MCF 10A (cell line): ENCODE measurements around the gene HPSE2. TPM values are rescaled to one million over a fixed set of nuclear protein-coding genes. Genes with fewer than 3 reads are reported as not detected.
A peak's percentile ranks its signal among the peaks of the same experiment; 100 is the strongest.

ENCODE experiments used
- BruUV-seq: library from RNA; stranded (reverse); fragments of 400-500 nt; replicated peaks from 2 replicates; lab custom pipeline; 2021; lab: Mats Ljungman, UMichigan
- CTCF ChIA-PET: fragments of 300-600 bp; sonication (Branson Sonifier 250); formaldehyde crosslinking; extraction: SDS; loops from one replicate; lab custom pipeline; 2021; ENCODE audit warnings: antibody characterized with exemption, inconsistent platforms; lab: Yijun Ruan, JAX
- POLR2A ChIA-PET: fragments of 300-600, 350-650 bp; sonication (Branson Sonifier 250); formaldehyde crosslinking; extraction: SDS; loops from one replicate; lab custom pipeline; 2020; ENCODE audit warnings: antibody characterized with exemption, inconsistent platforms; lab: Yijun Ruan, JAX
- DNase-seq: peaks from one replicate; pipeline ENCODE4 v3.0.0-alpha.2; 2018; ENCODE audit not compliant: unreplicated experiment
- H3K27ac Mint-ChIP-seq: one replicate; pipeline ENCODE4 v1.8.0; 2022; ENCODE audit warnings: mild to moderate bottlenecking, low read depth, mixed read lengths; ENCODE audit not compliant: unreplicated experiment
- H3K27me3 Mint-ChIP-seq: one replicate; pipeline ENCODE4 v1.8.0; 2022; ENCODE audit warnings: mixed read lengths; ENCODE audit not compliant: insufficient read depth, unreplicated experiment
- H3K36me3 Mint-ChIP-seq: one replicate; pipeline ENCODE4 v1.8.0; 2022; ENCODE audit warnings: mild to moderate bottlenecking, moderate library complexity, mixed read lengths; ENCODE audit not compliant: insufficient read depth, unreplicated experiment
- H3K4me1 Mint-ChIP-seq: one replicate; pipeline ENCODE4 v1.8.0; 2022; ENCODE audit warnings: mixed read lengths; ENCODE audit not compliant: insufficient read depth, unreplicated experiment
- H3K4me3 Mint-ChIP-seq: one replicate; pipeline ENCODE4 v1.8.0; 2022; ENCODE audit warnings: mild to moderate bottlenecking, moderate library complexity, mixed read lengths; ENCODE audit not compliant: unreplicated experiment
- H3K9me3 Mint-ChIP-seq: one replicate; pipeline ENCODE4 v1.8.0; 2022; ENCODE audit warnings: mixed read lengths; ENCODE audit not compliant: unreplicated experiment
- intact Hi-C: fragments of 100-400 bp; cut with micrococcal nuclease; formaldehyde crosslinking; loops from 2 replicates; pipeline ENCODE4 v1.14.1; 2022
- total RNA-seq: library from RNA; stranded (reverse); gene quantifications from 2 replicates; pipeline ENCODE4 v1.2.3, GENCODE V29; 2022
- TF ChIP-seq, protein P1 (sequence below): fragments of 200-600 bp; IDR thresholded peaks from one replicate; pipeline ENCODE4 v1.8.0; 2022; ENCODE audit warnings: antibody characterized with exemption, mild to moderate bottlenecking; ENCODE audit not compliant: unreplicated experiment

The HPSE2 gene
- total RNA-seq, 1 experiment from 2014 or later: not detected

DNA sequence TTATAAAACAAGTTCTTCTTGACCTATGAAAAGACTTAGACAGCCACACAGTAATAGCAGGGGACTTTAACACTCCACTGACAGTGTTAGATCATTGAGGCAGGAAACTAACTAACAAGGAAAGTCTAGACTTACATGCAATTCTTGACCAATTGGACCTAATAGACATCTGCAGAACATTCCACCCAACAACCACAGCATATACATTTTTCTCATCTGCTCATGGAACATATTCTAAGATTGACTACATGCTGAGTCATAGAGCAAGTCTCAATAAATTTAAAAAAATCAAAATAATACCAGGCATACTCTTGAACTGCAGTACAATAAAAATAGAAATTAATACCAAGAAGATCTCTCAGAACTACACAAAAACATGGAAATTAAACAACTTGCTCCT lies 569.4 kb downstream of the HPSE2 start:
- Mint-ChIP-seq H3K27me3 (no peaks in the 10 kb centered on the region), H3K27ac (no peak overlapping the region), H3K4me3 (no peak overlapping the region), H3K36me3 (no peaks in the 10 kb centered on the region), H3K9me3 (no peaks in the 10 kb centered on the region), H3K4me1 (no peaks in the 10 kb centered on the region)
- POLR2A ChIA-PET: no interaction called here
- DNase-seq: no peak
- CTCF ChIA-PET: interaction anchor here (0.7 to 2.2 kb wide), 2 partner anchors 199 to 281 kb away, joined by 3 to 13 read pairs; no protein-coding TSS in a partner anchor
- intact Hi-C loops: no loop called here
- TF ChIP-seq, protein P1, sequence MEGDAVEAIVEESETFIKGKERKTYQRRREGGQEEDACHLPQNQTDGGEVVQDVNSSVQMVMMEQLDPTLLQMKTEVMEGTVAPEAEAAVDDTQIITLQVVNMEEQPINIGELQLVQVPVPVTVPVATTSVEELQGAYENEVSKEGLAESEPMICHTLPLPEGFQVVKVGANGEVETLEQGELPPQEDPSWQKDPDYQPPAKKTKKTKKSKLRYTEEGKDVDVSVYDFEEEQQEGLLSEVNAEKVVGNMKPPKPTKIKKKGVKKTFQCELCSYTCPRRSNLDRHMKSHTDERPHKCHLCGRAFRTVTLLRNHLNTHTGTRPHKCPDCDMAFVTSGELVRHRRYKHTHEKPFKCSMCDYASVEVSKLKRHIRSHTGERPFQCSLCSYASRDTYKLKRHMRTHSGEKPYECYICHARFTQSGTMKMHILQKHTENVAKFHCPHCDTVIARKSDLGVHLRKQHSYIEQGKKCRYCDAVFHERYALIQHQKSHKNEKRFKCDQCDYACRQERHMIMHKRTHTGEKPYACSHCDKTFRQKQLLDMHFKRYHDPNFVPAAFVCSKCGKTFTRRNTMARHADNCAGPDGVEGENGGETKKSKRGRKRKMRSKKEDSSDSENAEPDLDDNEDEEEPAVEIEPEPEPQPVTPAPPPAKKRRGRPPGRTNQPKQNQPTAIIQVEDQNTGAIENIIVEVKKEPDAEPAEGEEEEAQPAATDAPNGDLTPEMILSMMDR: no peak
- BruUV-seq: no TSS peak

DNA sequence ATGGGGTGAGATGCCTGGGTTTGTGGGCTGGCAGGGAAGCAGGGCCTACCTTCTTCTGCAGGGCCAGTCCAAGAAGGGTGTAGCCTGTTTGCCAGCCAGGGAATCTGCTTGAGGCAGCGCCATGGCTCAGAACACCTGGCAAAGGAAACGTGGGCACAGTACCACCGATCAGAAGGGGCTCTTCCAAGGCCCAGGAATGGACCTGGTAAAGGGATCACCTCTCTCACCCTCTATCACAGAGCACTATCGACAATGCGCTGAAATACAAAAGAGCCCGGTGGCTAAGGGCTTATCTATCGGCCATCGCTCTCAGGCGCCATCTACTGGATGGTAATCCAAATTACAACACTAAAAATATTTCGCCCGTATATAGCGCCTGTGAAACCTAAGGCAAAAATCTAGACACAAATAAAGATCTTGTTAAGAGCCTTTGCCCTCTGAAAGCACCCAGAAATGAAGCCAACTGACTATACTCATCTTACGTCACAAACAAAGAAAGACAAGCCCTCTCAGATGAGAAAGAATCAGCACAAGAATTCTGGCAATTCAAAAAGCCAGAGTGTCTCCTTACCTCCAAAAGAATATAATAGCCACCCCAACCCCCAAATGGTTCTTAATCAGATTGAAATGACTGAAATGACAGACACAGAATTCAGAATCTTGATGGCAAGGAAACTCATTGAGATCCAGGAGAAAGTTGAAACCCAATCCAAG lies 571.2 kb downstream of the HPSE2 start:
- ChIA-PET CTCF (interaction anchor here (0.9 to 2.2 kb wide), 5 partner anchors 10 to 402 kb away, joined by 3 to 13 read pairs (median 6); no protein-coding TSS in a partner anchor), POLR2A (no interaction called here)
- Mint-ChIP-seq H3K4me1 (no peaks in the 10 kb centered on the region), H3K9me3 (no peaks in the 10 kb centered on the region), H3K27me3 (no peaks in the 10 kb centered on the region), H3K4me3 (no peak overlapping the region), H3K27ac (no peak overlapping the region), H3K36me3 (no peaks in the 10 kb centered on the region)
- DNase-seq: peak; percentile 61
- no TSS peak for BruUV-seq
- TF ChIP-seq, protein P1: peak; percentile 81
- intact Hi-C loops: loop anchor here (1.0 kb wide), 1 partner anchor 197 kb away; no protein-coding TSS in a partner anchor

DNA sequence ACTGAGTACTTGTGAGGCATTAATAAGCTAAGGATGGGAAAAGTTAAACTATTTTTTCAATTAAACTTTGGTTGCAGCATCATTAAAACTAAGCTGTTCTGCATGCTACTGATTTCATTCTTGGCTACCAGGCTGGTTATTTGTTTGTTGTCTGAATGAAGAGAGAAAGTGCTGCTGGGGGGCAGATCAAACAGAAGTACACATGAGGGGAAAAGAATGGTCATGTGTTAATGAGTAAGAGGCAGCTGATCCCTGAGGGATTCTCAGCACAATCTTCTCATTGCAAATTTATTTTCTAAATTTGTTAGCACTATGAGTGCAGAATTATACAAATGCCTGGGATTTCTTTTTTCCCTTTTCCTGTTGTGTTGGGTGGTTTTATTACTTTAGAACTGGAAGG lies 575.7 kb downstream of the HPSE2 start:
- Mint-ChIP-seq H3K4me3 (no peak overlapping the region), H3K4me1 (no peaks in the 10 kb centered on the region), H3K36me3 (no peaks in the 10 kb centered on the region), H3K27ac (no peak overlapping the region), H3K27me3 (peaks cover 4% of the 10 kb centered on the region), H3K9me3 (no peaks in the 10 kb centered on the region)
- ChIA-PET POLR2A (interaction anchor here (0.6 kb wide), 1 partner anchor 89 kb away, joined by 3 read pairs; no protein-coding TSS in a partner anchor), CTCF (interaction anchor here (0.6 kb wide), 1 partner anchor 120 kb away, joined by 3 read pairs; no protein-coding TSS in a partner anchor)
- BruUV-seq: no TSS peak
- intact Hi-C loops: no loop called here
- no peak for DNase-seq
- TF ChIP-seq, protein P1: no peak

DNA sequence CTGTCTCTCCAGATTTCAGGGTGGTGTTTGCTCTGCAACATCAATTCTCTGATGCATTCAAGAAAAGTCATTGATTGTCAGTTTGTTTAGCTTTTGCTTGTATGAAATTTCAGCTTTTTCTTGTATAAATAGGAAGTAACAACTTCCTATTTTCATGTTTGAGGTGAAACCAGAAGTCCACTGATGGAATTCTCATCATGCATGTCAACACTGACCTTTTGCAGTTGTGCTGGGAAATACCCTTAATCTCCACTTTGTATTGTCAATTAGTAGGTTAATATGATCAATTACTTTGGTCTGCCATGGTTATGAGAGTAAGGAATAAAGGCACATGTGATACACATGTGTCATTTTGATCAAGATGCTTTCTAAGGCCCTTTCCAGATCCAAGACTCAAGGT lies 580.2 kb downstream of the HPSE2 start:
- peaks cover 37% of the 10 kb centered on the region for H3K27me3 Mint-ChIP-seq
- no peaks in the 10 kb centered on the region for H3K9me3 Mint-ChIP-seq
- no peak overlapping the region for H3K27ac Mint-ChIP-seq
- DNase-seq: no peak
- H3K4me1 Mint-ChIP-seq: no peaks in the 10 kb centered on the region
- ChIA-PET CTCF (interaction anchor here (1.1 kb wide), 1 partner anchor 8 kb away, joined by 6 read pairs; no protein-coding TSS in a partner anchor), POLR2A (no interaction called here)
- intact Hi-C loops: no loop called here
- BruUV-seq: no TSS peak
- no peaks in the 10 kb centered on the region for H3K36me3 Mint-ChIP-seq
- TF ChIP-seq, protein P1: no peak
- H3K4me3 Mint-ChIP-seq: no peak overlapping the region
